Fibroblast of mammary gland (primary cell): ENCODE measurements around the gene PAGE4.

Experiments
- DNase-seq: peaks from one replicate; pipeline ENCODE4 v3.0.0-alpha.2; 2010; ENCODE audit warnings: low read depth
- H3K4me3 ChIP-seq: 2 replicates; pipeline ENCODE4 v1.5.1; 2011; ENCODE audit warnings: low read depth, mild to moderate bottlenecking, low read length, moderate library complexity; ENCODE audit not compliant: control insufficient read depth
- TF ChIP-seq, protein P1 (sequence below): conservative IDR thresholded peaks from 2 replicates; pipeline ENCODE4 v1.5.1; 2011; ENCODE audit warnings: low read depth, low read length, inconsistent platforms; ENCODE audit not compliant: control insufficient read depth, insufficient read depth

The PAGE4 gene

DNA sequence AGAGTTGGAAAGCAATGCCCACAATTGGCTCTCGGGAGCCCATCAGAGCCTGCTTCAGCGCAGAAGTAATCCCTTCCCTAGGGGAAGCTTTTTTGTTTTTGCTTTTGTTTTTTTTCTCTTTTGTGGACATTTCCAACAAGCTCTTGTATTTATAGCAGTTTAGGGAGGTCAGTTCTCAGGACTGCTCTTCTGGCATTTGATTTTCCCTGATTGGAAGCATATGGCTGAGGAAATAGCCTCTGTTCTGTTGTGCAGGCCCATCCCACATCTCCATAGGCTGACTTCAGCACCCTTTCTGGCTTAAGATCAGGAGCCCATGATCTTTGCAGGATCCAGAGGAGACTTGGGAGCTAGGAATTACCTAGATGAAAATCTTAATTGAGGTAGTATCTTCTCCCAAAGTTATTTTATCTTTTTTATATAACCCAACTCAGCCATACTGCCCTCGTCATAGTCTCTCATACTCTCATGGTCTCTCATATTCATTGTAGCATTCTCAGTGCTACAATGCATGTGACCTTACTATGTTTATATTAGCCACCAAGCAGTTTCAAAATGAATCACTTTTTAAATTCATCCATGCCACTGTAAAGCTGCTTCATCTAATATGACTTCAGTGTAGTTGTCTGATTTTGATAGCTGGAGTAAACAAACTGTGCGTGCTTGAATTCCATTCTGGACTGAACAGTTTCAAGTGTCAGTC, 16.7 kb downstream of the PAGE4 start:
- no peak overlapping the region for H3K4me3 ChIP-seq
- TF ChIP-seq, protein P1, sequence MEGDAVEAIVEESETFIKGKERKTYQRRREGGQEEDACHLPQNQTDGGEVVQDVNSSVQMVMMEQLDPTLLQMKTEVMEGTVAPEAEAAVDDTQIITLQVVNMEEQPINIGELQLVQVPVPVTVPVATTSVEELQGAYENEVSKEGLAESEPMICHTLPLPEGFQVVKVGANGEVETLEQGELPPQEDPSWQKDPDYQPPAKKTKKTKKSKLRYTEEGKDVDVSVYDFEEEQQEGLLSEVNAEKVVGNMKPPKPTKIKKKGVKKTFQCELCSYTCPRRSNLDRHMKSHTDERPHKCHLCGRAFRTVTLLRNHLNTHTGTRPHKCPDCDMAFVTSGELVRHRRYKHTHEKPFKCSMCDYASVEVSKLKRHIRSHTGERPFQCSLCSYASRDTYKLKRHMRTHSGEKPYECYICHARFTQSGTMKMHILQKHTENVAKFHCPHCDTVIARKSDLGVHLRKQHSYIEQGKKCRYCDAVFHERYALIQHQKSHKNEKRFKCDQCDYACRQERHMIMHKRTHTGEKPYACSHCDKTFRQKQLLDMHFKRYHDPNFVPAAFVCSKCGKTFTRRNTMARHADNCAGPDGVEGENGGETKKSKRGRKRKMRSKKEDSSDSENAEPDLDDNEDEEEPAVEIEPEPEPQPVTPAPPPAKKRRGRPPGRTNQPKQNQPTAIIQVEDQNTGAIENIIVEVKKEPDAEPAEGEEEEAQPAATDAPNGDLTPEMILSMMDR = no peak
- DNase-seq = no peak

GRCh38 chrX:49846522-49846921, 17.4 kb downstream of the PAGE4 start:
- TF ChIP-seq, protein P1 = no peak
- DNase-seq = no peak
- no peak overlapping the region for H3K4me3 ChIP-seq

DNA sequence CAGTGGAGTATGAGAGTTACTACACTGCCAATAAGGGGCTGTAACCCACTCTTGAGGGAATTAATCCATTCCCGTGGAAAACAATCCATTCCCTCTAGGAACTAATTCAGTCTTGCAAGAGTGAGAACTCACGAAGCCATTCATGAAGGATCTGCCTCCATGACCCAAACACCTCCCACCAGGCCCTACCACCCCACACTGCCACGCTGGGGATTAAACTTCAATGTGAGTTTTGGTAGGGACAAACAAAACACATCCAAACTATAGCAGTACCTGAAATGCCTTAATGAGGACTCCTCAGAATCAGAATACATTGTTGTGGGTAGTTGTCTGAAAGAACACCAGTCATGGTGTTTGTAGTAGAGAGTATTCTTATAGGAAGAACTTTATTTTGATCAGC, 19.2 kb downstream of the PAGE4 start:
- TF ChIP-seq, protein P1 = no peak
- no peak overlapping the region for H3K4me3 ChIP-seq
- no peak for DNase-seq

- TF ChIP-seq, protein P1 = no peak
- no peak for DNase-seq
- no peak overlapping the region for H3K4me3 ChIP-seq
Measured at GRCh38 chrX:49850028-49850427, 20.9 kb downstream of the PAGE4 start.

- H3K4me3 ChIP-seq = no peak overlapping the region
- TF ChIP-seq, protein P1 = no peak
- DNase-seq = no peak
Measured at GRCh38 chrX:49853661-49854060, 24.6 kb downstream of the PAGE4 start.

DNA sequence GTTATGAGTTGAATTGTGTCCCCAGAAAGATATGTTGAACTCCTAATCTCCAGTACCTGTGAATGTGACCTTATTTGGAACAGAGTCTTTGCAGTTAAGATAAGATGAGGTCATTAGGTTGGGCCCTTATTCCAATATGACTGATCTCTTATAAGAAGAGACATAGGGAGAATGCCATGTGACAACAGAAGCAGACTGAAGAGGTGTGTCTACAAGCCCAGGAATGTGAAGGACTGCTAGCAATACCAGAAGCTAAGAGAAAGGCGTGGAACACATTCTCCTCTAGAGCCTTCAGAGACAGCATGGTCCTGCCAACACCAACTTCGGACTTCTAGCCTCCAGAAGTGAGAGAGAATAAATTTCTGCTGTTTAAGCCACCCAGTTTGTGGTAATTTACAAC, 27.7 kb downstream of the PAGE4 start:
- no peak for DNase-seq
- TF ChIP-seq, protein P1 = no peak
- H3K4me3 ChIP-seq = no peak overlapping the region
